HG03196 (cell line): ENCODE measurements around the gene DCDC1.

Experiments used
- ATAC-seq: cut with Tn5 transposase; IDR thresholded peaks from one replicate; pipeline ENCODE4 v1.9.1; 2021; ENCODE audit not compliant: unreplicated experiment

Gene DCDC1

GRCh38 chr11:31237819-31238760, 131.4 kb downstream of the DCDC1 start:
- no peak for ATAC-seq

DNA sequence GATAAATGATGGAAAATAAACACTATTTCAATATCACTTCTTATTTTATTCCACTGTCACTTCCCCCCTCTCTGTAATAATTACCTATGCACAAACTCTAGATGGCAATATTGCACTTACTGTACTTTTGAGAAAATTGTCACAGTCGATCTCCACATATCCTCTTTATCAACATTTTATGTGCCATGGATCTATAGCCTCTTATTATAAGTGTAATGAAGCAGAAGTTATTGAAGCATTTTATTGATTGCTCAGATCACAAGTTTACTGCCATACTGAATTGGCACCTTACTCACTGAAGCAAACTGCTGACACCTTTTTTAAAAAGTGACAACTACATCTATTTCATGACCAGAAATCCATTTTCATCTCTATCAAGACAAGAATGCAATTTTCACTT, 133.4 kb downstream of the DCDC1 start:
- ATAC-seq = no peak

- ATAC-seq = no peak
Observed at GRCh38 chr11:31233425-31233824, 136.1 kb downstream of the DCDC1 start.

- ATAC-seq = no peak
Observed at GRCh38 chr11:31231601-31232000, 137.9 kb downstream of the DCDC1 start.

DNA sequence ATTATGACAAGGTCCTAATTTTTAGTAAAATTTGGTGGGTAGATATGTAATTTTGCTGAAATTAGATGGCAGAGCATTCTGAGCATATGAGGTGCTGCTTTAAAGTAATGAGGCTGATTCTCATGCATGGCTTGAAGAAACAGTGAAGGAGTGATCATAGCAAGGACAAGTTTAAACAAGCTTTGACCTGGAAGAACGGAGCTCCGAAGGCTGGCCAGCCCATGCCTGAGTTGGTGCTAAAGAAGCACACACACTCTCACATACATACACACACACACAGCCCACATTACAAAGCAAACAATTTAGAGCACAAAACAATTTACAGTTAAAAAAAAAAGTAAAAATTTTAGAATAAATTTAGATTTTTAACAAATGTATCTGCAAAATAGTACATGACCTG, 150.7 kb downstream of the DCDC1 start:
- no peak for ATAC-seq

DNA sequence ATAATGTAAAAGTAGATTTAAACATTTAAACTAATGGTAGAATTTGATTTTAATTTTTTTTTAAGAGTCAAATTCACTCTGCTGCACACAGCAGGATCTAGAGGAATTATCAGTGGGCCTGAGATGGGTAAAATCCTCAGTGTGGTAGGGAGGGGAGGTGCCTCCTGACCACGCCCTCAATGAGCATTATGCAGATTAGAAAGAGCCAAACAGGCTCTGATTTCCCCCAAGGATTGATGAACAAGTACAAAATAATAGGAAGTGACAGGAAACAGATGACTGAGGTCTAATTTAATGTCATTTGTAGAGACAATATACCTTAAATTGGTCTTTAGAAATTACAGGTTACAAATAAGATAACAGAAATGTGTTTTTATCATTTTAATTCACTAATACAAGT, 155.2 kb downstream of the DCDC1 start:
- no peak for ATAC-seq

DNA sequence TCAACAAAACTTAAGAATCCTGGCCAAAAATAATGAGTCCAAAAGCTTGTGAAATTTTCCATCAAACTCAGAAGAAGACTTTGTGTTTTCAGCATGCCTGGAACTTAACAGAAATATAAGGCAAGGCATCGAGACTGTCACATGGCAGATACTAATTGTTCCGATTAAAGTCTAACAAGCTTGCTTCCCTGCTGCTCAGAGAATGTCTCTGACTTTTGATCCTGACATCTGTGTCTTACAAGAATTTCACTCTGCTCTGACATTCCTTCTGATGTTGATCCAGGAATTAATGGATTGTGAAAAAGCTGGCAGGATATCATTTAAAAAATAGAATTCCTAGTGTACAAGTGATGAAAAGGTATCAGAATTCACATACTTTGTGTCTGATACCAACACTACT, 170.2 kb downstream of the DCDC1 start:
- no peak for ATAC-seq

GRCh38 chr11:31173926-31174680, 195.4 kb downstream of the DCDC1 start:
- no peak for ATAC-seq

GRCh38 chr11:31160504-31161422, 208.8 kb downstream of the DCDC1 start:
- ATAC-seq = no peak

DNA sequence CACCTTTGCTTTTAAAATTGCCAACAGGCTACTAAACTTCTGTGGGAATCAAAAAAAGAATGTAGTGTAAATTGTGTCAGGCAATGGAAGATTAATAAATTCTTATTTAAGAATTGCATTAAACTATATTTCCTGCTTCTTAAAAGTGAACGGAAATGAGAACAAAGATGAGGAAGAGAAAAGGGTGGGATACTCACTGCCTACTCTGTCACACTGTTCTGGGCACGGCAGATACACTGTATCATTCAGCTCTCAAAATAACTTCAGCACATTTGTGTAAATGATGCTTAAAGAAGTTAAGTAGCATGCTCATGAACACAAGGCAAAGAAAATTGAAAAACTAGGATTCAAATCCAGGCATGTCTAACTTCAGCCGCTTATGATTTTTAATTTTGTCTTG, 218.7 kb downstream of the DCDC1 start:
- no peak for ATAC-seq

GRCh38 chr11:31150011-31150410, 219.5 kb downstream of the DCDC1 start:
- no peak for ATAC-seq

DNA sequence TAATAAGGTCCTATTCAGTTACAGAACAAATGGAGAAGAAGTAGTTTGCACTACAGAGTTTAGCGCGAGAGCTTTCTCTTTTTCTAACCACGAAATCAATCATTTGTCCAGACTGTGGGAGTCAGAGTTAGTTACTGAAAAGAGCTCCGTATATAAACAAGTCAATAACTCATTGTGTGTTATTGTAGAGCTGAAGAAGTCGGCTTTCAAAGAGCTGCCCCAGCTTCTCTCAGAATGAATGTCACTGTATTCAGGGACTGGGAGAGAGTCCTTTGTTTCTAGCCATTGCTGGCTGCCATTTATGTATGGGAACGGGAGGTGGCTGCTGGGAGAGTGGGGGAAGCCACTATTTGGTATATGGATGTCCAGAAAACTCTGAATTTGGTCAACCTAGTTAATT, 227.8 kb downstream of the DCDC1 start:
- no peak for ATAC-seq

GRCh38 chr11:31139479-31139878, 230.1 kb downstream of the DCDC1 start:
- no peak for ATAC-seq

GRCh38 chr11:31132531-31133421, 236.8 kb downstream of the DCDC1 start:
- no peak for ATAC-seq

DNA sequence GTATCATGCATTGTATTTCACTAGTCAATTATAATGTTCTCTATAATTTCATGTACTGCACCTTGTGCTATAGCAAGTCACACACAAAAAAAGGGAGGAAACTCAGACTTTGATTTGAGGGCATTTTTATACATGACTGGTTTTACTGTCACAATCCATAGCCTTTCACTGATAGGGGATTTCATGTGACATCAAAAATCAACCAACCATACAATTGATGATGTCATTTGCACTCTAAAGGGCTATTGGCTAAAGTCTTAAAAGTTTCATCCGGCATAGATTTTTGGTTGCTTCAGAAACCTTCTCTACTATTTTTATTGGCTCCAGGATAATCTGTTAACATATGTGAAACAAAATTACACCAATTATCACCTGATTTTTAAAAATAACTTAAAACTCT, 237.8 kb downstream of the DCDC1 start:
- no peak for ATAC-seq

GRCh38 chr11:31127290-31127689, 242.2 kb downstream of the DCDC1 start:
- no peak for ATAC-seq

DNA sequence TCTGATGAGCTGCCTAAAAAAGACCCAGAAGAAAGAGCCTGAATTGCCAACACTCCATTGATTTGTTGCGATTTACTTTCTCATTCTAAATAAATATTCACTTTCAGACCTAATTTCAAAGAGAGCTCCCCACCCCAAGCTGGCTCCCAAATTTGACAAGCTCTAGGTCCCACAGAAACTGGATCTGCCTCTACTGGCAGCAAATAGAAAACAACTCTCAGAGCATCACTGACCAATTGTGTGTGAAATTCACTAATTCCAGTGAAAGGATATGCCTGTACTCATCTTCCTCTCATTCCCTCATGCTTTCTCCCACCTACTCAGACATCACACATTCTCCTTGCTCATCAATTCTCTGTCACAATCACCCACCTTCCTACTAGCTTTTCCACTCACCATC, 249.1 kb downstream of the DCDC1 start:
- ATAC-seq = no peak

- ATAC-seq = no peak
Observed at GRCh38 chr11:31118566-31118965, 251.0 kb downstream of the DCDC1 start.

- ATAC-seq = no peak
Observed at GRCh38 chr11:31117038-31117437, 252.5 kb downstream of the DCDC1 start.

- ATAC-seq = no peak
Observed at GRCh38 chr11:31114442-31114841, 255.1 kb downstream of the DCDC1 start.
